ENCODE results near the gene SDR42E1. TPM values are rescaled to one million over a fixed set of nuclear protein-coding genes. Genes with fewer than 3 reads are reported as not detected.

SDR42E1 gene
- total and polyA plus RNA-seq, 2 of the 13 experiments (the other 11 are each of a cell fraction or from before 2014, with no cell fraction given): 0.01 to 0.13 TPM

DNA sequence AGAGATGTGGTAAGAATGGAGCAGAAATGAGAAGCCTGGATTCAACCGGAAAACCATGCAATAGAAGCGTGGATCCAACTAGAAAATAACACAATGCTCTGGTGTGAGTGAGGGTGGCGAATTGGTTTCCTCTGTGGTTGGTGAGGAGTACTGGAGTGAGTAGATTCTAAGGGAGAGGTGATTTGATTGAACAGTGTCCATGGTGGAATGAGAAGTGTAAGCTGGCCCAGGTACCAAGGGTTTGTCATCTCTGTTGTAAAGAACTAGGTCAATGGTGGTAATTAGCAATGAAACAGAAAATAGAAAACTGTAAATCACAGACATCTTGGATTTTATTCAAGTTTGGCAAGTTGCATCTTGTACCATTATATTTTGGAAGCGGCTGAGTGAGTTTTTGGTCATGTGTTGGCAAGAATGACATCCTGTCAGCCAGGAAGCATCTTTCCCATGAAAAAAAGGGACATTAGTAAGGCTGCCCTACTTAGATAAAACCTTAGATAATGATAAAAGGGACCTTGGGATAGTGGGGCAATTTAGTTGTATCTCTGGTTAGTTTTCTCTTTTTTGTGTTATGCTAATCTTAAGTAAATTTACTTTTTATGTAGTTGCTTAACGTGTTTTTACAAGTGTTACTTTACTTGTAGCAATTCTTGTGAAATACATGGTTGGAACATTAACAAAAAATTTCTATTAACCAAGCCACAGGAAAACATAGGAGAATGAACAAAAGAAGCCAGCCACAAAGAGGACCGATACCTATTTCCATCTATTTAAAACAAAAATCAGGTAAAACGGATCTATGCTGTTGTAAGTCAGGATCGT, 44.7 kb upstream of the SDR42E1 start (continued):
- TF ChIP-seq, protein P1, sequence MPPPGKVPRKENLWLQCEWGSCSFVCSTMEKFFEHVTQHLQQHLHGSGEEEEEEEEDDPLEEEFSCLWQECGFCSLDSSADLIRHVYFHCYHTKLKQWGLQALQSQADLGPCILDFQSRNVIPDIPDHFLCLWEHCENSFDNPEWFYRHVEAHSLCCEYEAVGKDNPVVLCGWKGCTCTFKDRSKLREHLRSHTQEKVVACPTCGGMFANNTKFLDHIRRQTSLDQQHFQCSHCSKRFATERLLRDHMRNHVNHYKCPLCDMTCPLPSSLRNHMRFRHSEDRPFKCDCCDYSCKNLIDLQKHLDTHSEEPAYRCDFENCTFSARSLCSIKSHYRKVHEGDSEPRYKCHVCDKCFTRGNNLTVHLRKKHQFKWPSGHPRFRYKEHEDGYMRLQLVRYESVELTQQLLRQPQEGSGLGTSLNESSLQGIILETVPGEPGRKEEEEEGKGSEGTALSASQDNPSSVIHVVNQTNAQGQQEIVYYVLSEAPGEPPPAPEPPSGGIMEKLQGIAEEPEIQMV (CRISPR knock-in tag; IDR thresholded peaks at IDR 0.05; ENCODE audit: low read depth): no peak
- TF ChIP-seq GFI1 (CRISPR knock-in tag; IDR thresholded peaks at IDR 0.05; ENCODE audit: borderline replicate concordance): peak; percentile 79
- peak; percentile 67; the same call in 1 of the 2 replicates for TF ChIP-seq RNF219 (CRISPR knock-in tag; IDR thresholded peaks at IDR 0.05)
- TF ChIP-seq HES4 (CRISPR knock-in tag; IDR thresholded peaks at IDR 0.05; ENCODE audit: borderline replicate concordance): no peak
- TF ChIP-seq ZBTB42 (CRISPR knock-in tag; IDR thresholded peaks at IDR 0.05): no peak
- TF ChIP-seq CREM (IDR thresholded peaks at IDR 0.05): peak; percentile 94
- no peak for TF ChIP-seq CREM (CRISPR knock-in tag; IDR thresholded peaks at IDR 0.05)
- TF ChIP-seq ZNF75D (CRISPR knock-in tag; IDR thresholded peaks at IDR 0.05; ENCODE audit: borderline replicate concordance): no peak
- TF ChIP-seq HNF4G (IDR thresholded peaks at IDR 0.05; ENCODE audit: borderline replicate concordance, low read depth, low read length): no peak; the same call in 1 of the 2 replicates
- no peak for TF ChIP-seq HNF4G (CRISPR knock-in tag; IDR thresholded peaks at IDR 0.05; ENCODE audit: borderline replicate concordance, low read depth)
- no peak; the same call in 1 of the 2 replicates for TF ChIP-seq MIXL1 (CRISPR knock-in tag; IDR thresholded peaks at IDR 0.05)
- no peak for TF ChIP-seq NFYC (CRISPR knock-in tag; IDR thresholded peaks at IDR 0.05)
- no peak for TF ChIP-seq JDP2 (CRISPR knock-in tag; IDR thresholded peaks at IDR 0.05; ENCODE audit: borderline replicate concordance)
- TF ChIP-seq POGZ (CRISPR knock-in tag; IDR thresholded peaks at IDR 0.05): peak; percentile 27; the same call in 1 of the 2 replicates
- TF ChIP-seq STAG1 (CRISPR knock-in tag; IDR thresholded peaks at IDR 0.05): no peak
- TF ChIP-seq CHD2 (IDR thresholded peaks at IDR 0.05; ENCODE audit: low read depth, low read length): no peak
- no peak for TF ChIP-seq ZNF598 (CRISPR knock-in tag; IDR thresholded peaks at IDR 0.05; ENCODE audit: borderline replicate concordance)
- TF ChIP-seq GPN1 (CRISPR knock-in tag; IDR thresholded peaks at IDR 0.05; ENCODE audit: borderline replicate concordance): no peak
- TF ChIP-seq, protein P2, sequence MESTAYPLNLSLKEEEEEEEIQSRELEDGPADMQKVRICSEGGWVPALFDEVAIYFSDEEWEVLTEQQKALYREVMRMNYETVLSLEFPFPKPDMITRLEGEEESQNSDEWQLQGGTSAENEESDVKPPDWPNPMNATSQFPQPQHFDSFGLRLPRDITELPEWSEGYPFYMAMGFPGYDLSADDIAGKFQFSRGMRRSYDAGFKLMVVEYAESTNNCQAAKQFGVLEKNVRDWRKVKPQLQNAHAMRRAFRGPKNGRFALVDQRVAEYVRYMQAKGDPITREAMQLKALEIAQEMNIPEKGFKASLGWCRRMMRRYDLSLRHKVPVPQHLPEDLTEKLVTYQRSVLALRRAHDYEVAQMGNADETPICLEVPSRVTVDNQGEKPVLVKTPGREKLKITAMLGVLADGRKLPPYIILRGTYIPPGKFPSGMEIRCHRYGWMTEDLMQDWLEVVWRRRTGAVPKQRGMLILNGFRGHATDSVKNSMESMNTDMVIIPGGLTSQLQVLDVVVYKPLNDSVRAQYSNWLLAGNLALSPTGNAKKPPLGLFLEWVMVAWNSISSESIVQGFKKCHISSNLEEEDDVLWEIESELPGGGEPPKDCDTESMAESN (CRISPR knock-in tag; conservative IDR thresholded peaks at IDR 0.05): no peak
- TF ChIP-seq ZSCAN21 (CRISPR knock-in tag; IDR thresholded peaks at IDR 0.05; ENCODE audit: borderline replicate concordance): no peak
- TF ChIP-seq, protein P3, sequence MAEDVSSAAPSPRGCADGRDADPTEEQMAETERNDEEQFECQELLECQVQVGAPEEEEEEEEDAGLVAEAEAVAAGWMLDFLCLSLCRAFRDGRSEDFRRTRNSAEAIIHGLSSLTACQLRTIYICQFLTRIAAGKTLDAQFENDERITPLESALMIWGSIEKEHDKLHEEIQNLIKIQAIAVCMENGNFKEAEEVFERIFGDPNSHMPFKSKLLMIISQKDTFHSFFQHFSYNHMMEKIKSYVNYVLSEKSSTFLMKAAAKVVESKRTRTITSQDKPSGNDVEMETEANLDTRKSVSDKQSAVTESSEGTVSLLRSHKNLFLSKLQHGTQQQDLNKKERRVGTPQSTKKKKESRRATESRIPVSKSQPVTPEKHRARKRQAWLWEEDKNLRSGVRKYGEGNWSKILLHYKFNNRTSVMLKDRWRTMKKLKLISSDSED (CRISPR knock-in tag; IDR thresholded peaks at IDR 0.05): no peak
- TF ChIP-seq MTF1 (CRISPR knock-in tag; IDR thresholded peaks at IDR 0.05): no peak
- TF ChIP-seq ZNF615 (CRISPR knock-in tag; IDR thresholded peaks at IDR 0.05; ENCODE audit: borderline replicate concordance): no peak; the same call in 1 of the 2 replicates
